Activated T-cell treated with anti-CD3 and anti-CD28 coated beads, Interleukin-2, amount 50 U/mL, for 72 hours (primary cell): ENCODE data around the gene SYTL4. TPM values are rescaled to one million over a fixed set of nuclear protein-coding genes. Genes with fewer than 3 reads are reported as not detected.
"Not testable (repeated sequence)": the region's sequence is repeated elsewhere in the genome, so short reads cannot be mapped to it uniquely, and the experiment has no call there.

Source experiments
- ATAC-seq, 2 donors: fragments of 150-1000 bp; cut with Tn5 transposase; replicated peaks in 1 of 2; 2 replicates each; pipeline ENCODE4 v1.10.0; 2021; ENCODE audit warnings: moderate library complexity in 2 of 2, mild to moderate bottlenecking in 1 of 2
- DNase-seq, 2 donors: peaks; one replicate each; pipeline ENCODE4 v3.0.0; 2021 to 2022; ENCODE audit warnings: mixed read lengths in 1 of 2
- H3K27ac Mint-ChIP-seq: one replicate; pipeline ENCODE4 v1.8.0; 2022; ENCODE audit warnings: mild to moderate bottlenecking, moderate library complexity, mixed read lengths
- H3K27me3 Mint-ChIP-seq: one replicate; pipeline ENCODE4 v1.8.0; 2022; ENCODE audit warnings: low read depth, mixed read lengths
- H3K36me3 Mint-ChIP-seq, 2 donors: one replicate each; pipeline ENCODE4 v1.8.0; 2022; ENCODE audit warnings: mixed read lengths in 2 of 2, mild to moderate bottlenecking in 1 of 2; ENCODE audit not compliant: insufficient read depth in 2 of 2
- H3K4me1 Mint-ChIP-seq: one replicate; pipeline ENCODE4 v1.8.0; 2022; ENCODE audit warnings: low read depth, mixed read lengths
- H3K4me3 Mint-ChIP-seq, 2 donors: one replicate each; pipeline ENCODE4 v1.8.0; 2022; ENCODE audit warnings: mild to moderate bottlenecking in 2 of 2, mixed read lengths in 2 of 2, moderate library complexity in 2 of 2
- H3K9me3 Mint-ChIP-seq, 2 donors: one replicate each; pipeline ENCODE4 v1.8.0; 2022; ENCODE audit warnings: mixed read lengths in 2 of 2
- total RNA-seq, 2 donors: library from RNA; stranded (reverse); gene quantifications; one replicate each; pipeline ENCODE4 v1.2.3, GENCODE V29; 2022

SYTL4 gene
- total RNA-seq, result not detected

DNA sequence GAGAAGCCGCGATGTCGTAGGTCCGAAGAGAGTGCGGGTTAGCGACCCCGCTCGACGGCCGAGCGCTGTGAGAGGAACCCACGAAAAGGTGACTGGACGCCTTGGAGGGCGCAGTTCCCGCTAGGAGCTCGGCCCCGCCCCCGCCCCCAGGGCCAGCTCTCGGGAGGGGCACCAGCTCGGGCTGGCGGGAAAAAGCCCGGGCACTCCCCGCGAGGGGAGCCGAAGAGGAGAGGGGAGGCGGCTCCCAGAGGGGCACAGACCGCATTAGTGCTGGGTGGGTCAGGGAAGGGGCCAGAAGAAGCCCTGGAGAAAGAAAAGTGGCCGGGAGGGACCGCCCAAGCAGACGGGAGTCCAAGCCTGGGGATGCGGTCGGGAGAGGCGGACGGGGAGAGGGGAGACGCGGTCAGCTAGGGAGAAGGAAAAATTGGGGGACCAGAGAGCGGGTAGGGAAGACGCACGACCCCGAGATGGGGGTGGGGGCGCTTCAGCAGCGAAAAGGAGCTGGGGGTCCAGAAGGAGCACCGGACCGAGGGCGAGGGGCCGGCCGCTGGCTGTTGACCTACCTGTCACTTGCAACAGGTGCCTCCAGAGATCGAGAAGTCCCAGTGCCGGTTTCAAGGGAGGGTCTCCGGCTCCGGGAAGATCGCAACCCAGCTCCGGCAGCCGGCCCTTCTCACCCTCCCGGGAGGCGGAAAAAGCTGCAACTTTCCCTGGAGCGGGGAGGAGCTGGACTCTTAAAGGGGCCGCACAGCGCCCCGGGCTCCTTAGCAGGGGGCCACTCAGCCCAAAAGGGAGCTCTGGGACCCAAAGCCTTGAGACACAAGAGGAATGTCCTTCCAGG lies at the start of gene SYTL4:
Gene SYTL4 (minus strand): TSS at position 681 of the 841 bp plus-strand sequence. CDS start 30,084 bp downstream, outside the sequence.
- Mint-ChIP-seq H3K4me3 (peak within 1 kb of the TSS; percentile 27 to 45), H3K9me3 (no peaks in the 10 kb centered on the region), H3K27me3 (peaks cover 73% of the 10 kb centered on the region), H3K27ac (no peak within 1 kb of the TSS), H3K36me3 (no peaks in the 10 kb centered on the region), H3K4me1 (no peaks in the 10 kb centered on the region)
- no peak for DNase-seq
- ATAC-seq, result no peak

DNA sequence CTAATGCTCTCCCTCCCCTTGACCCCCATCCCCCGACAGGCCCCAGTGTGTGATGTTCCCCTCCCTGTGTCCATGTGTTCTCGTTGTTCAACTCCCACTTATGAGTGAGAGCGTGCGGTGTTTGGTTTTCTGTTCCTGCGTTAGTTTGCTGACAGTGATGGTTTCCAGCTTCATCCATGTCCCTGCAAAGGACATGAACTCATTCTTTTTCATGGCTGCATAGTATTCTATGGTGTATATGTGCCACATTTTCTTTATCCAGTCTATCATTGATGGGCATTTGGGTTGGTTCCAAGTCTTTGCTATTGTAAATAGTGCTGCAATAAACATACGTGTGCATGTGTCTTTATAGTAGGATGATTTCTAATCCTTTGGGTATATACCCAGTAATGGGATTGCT lies 37.5 kb upstream of the SYTL4 start:
- H3K27ac Mint-ChIP-seq, H3K4me3 Mint-ChIP-seq, H3K9me3 Mint-ChIP-seq, ATAC-seq, DNase-seq, H3K4me1 Mint-ChIP-seq, H3K36me3 Mint-ChIP-seq: not testable (repeated sequence)
- peaks cover 70% of the 10 kb centered on the region for H3K27me3 Mint-ChIP-seq

DNA sequence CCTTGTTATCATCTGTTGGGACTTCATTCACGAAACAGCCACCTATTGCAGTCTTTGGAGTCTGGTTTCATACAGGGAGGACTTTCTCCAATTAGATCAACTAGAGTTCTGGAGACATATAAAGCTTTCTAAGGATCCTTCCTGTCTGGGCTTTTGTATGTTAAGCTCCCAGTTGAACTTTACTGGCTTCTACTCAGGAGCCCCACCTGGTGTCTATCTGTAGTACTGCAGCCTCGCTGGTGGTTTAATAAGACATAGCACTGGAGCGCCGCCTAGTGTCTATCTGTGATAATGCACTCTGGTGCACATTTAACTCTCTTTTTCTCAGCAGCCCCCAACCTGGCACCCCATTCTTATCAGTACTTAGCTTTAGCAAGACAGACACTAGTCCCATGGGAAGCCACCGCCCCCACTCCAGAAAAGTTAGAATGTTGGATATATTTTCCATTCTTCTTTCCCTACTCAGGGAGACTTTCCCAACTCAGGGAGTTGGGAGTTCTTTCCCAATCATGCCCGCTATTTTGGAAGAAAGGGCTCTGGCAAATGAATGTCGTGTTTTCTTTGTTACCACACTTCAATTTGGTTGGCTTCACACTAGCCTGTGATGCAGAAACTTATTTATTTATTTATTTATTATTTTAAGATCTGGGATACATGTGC lies 36.9 kb upstream of the SYTL4 start:
- peak; percentile 82 to 84 for DNase-seq
- no peak overlapping the region for H3K4me3 Mint-ChIP-seq
- H3K27ac Mint-ChIP-seq, result no peak overlapping the region
- peaks cover 65% of the 10 kb centered on the region for H3K27me3 Mint-ChIP-seq
- H3K4me1 Mint-ChIP-seq, result no peaks in the 10 kb centered on the region
- H3K36me3 Mint-ChIP-seq, result no peaks in the 10 kb centered on the region
- peak in 1 of 2 donors; percentile 32 for ATAC-seq
- H3K9me3 Mint-ChIP-seq, result no peaks in the 10 kb centered on the region

DNA sequence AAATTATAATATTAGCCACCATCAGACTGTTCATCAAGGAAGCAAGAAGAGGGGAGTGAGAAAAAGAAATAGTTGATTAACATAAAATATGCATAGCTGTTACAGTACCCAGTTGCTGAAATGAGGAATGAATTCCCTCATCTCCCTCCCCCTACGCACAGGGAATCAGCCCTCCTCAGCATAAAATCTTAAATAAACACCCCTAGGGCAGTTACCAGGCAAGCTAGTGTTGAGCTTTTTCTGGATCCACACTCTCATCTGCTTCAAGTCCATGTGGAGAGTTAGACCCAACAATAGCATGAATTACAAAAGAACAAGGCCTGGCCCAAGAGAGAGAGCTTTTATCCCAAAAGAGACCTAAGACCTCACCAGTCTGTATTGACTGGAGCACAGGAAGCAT lies 19.0 kb upstream of the SYTL4 start:
- DNase-seq (no peak), ATAC-seq (no peak)
- Mint-ChIP-seq H3K4me3 (no peak overlapping the region), H3K27ac (no peak overlapping the region), H3K9me3 (no peaks in the 10 kb centered on the region), H3K27me3 (peaks cover 80% of the 10 kb centered on the region), H3K36me3 (no peaks in the 10 kb centered on the region), H3K4me1 (no peaks in the 10 kb centered on the region)

DNA sequence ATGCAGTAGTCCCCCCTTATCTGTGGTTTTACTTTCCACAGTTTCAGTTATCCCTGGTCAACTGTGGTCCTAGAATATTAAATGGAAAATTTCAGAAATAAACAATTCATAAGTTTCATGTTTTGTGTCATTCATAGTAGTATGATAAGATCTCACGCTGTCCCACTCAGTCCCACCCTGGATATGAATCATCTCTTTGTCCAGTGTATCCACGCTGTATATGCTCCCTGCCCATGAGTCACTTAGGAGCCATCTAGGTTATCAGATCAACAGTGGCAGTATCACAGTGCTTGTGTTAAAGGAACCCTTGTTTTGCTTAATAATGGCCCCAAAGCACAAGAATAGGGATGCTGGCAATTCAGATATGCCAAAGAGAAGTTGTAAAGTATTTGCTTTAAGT lies 16.2 kb upstream of the SYTL4 start:
- Mint-ChIP-seq H3K27ac (no peak overlapping the region), H3K27me3 (peaks cover 81% of the 10 kb centered on the region), H3K9me3 (no peaks in the 10 kb centered on the region), H3K4me1 (no peaks in the 10 kb centered on the region), H3K36me3 (no peaks in the 10 kb centered on the region), H3K4me3 (no peak overlapping the region)
- DNase-seq, result no peak
- no peak for ATAC-seq

DNA sequence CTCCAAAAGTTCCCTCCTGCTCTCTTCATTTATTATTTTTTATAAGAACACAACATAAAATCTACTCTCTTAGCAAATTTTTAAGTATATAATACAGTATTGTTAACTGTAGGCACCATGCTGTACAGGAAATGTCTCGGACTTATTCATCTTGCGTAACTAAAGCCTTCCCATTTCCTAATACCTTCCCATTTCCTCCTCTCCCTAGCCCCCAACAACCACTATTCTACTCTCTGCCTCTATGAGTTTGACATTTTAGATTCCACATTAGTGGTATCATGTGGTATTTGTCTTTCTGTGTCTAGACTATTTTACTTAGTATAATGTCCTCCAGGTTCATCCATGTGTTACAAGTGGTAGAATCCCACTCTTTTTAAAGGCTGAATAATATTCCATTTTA lies 15.8 kb upstream of the SYTL4 start:
- Mint-ChIP-seq H3K36me3 (no peaks in the 10 kb centered on the region), H3K9me3 (no peaks in the 10 kb centered on the region), H3K4me3 (no peak overlapping the region), H3K4me1 (no peaks in the 10 kb centered on the region), H3K27me3 (peaks cover 77% of the 10 kb centered on the region), H3K27ac (no peak overlapping the region)
- no peak for DNase-seq
- ATAC-seq, result no peak

DNA sequence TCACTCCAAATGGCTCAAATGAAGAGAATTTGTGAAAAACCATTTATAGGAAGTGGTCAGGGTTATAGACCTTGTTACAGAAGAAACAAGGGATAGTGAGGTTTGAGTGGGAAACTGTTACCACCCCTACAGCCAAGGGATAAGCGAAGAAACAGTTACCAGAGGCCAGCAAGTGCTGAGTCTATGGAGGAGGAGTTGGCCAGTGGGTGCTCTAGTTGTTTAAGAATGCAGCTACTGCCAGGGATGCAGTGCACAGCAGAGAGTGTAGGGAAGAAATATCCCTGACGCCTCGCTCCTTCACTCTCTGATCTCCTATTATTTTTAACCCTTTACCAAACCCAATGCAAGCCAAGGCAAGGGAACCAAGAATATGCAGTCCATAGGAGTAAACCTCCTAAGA lies 15.2 kb upstream of the SYTL4 start:
- H3K4me1 Mint-ChIP-seq, result no peaks in the 10 kb centered on the region
- H3K27me3 Mint-ChIP-seq, result peaks cover 71% of the 10 kb centered on the region
- no peaks in the 10 kb centered on the region for H3K36me3 Mint-ChIP-seq
- DNase-seq (no peak), ATAC-seq (no peak)
- no peaks in the 10 kb centered on the region for H3K9me3 Mint-ChIP-seq
- H3K27ac Mint-ChIP-seq, result no peak overlapping the region
- H3K4me3 Mint-ChIP-seq, result no peak overlapping the region

DNA sequence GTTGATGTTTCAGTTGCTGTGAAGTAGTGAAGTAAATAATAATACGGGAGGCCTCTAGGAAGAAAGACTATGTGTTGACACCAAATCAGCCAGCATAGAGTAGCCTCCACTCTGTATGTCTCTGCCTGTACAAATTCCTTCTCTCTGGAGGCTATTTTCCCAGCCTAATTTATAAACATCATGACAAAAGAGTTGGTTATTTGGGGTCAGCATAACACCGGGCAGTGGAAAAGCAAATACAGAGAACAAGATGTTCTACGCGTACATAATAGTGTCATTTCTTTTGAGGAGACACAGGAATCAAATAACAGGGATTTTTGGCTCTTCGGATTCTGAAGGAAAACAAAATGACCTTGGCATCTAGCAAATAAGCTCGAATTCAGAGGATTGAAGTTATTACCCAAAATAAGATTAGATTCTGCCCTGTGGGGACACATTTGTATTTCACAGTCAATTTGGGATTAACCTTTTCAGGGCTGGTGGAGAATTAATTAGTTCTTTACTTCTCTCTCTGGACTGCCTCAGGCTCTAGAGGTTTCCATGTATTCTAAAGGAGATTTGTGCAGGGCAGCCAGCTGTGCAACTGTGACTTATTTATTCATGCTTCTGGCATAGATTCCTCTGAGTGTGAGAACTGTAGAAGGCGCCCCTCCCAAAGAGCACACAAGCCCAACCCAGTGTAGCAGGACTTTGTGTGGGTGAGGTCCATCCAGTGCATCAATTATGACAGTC lies 14.1 kb upstream of the SYTL4 start:
- Mint-ChIP-seq H3K4me3 (no peak overlapping the region), H3K9me3 (no peaks in the 10 kb centered on the region), H3K4me1 (no peaks in the 10 kb centered on the region), H3K27ac (no peak overlapping the region), H3K27me3 (peaks cover 59% of the 10 kb centered on the region), H3K36me3 (no peaks in the 10 kb centered on the region)
- ATAC-seq, result no peak
- DNase-seq, result no peak

DNA sequence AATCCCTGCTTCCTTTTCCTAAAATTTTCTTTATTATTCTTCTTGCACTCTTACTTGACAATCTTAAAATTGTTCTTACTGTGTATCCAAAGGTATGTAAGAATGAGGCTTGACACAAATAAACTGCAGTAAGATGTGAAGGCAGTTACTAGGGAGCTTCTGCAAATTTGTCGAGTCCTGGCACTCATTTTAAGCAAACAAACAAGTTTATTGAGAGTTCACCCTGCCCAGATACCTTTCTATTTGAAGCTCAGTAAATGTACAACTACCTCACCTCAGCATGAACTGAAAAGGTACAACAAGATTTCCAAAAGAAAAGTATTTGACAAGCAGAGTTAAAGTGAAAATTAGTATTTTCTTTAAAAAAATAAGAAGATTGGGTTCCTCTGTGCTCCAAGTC lies 13.3 kb upstream of the SYTL4 start:
- DNase-seq (no peak), ATAC-seq (no peak)
- Mint-ChIP-seq H3K27me3 (peaks cover 52% of the 10 kb centered on the region), H3K9me3 (no peaks in the 10 kb centered on the region), H3K27ac (no peak overlapping the region), H3K4me3 (no peak overlapping the region), H3K36me3 (no peaks in the 10 kb centered on the region), H3K4me1 (no peaks in the 10 kb centered on the region)

DNA sequence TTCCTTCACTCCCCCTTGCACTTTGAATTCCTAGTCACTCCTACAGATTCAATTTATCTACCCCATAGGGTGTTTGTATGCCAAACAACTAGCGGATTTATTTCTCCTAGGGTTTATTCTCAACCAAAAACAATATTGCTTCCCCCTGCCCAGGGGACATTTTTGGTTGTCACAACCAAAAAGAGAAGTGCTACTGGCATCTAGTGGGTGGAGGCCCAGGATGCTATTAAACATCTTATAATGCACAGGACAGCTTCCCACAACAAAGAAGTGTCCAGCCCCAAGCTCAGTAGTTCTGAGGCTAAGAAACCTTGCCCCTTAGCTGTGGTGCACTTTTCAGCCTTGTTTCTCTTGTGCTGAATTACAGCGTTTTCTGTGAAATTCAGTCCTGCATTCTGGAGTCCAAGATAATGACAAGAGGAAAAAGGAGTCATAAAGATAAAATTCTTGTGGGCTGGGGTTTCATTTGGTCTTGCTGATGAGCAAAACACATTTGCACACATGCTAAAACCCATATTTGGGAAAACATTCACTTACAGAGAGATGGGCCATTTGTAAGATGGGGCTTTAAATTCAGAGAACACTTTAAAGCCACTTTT lies 11.2 kb upstream of the SYTL4 start:
- Mint-ChIP-seq H3K4me1 (no peaks in the 10 kb centered on the region), H3K27me3 (peaks cover 38% of the 10 kb centered on the region), H3K27ac (no peak overlapping the region), H3K4me3 (no peak overlapping the region), H3K36me3 (no peaks in the 10 kb centered on the region), H3K9me3 (no peaks in the 10 kb centered on the region)
- ATAC-seq, result no peak
- no peak for DNase-seq

DNA sequence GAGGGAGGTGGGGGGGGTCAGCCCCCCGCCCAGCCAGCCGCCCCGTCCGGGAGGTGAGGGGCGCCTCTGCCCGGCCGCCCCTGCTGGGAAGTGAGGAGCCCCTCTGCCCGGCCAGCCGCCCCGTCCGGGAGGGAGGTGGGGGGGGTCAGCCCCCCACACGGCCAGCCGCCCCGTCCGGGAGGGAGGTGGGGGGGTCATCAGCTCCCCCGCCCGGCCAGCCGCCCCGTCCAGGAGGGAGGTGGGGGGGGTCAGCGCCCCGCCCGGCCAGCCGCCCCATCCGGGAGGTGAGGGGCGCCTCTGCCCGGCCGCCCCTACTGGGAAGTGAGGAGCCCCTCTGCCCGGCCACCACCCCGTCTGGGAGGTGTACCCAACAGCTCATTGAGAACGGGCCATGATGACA lies 7.9 kb downstream of the SYTL4 start:
- H3K4me3 Mint-ChIP-seq, DNase-seq, H3K9me3 Mint-ChIP-seq, H3K4me1 Mint-ChIP-seq, H3K27ac Mint-ChIP-seq, ATAC-seq, H3K36me3 Mint-ChIP-seq: not testable (repeated sequence)
- H3K27me3 Mint-ChIP-seq, result peaks cover 60% of the 10 kb centered on the region

DNA sequence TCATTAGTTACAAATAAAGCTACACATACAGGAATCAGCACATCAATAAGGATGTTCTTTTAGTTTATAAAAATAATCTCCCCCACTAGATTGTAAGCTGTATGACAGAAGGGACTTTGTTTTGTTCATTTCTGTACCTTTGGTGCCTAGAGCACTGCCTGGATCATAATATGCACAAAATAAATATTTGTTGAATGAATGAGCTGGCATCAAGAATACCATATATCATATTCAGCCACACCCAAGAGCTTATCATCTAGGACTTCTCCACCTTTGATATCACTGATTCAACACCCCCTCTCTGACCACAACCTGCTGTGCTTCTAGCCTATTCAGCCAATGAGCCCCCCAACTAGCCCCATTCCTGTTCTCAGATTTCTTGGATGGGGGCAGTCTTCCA lies 10.6 kb downstream of the SYTL4 start:
- H3K36me3 Mint-ChIP-seq, result no peaks in the 10 kb centered on the region
- no peaks in the 10 kb centered on the region for H3K9me3 Mint-ChIP-seq
- no peak for DNase-seq
- H3K27me3 Mint-ChIP-seq, result peaks cover 40% of the 10 kb centered on the region
- no peak overlapping the region for H3K27ac Mint-ChIP-seq
- H3K4me3 Mint-ChIP-seq, result no peak overlapping the region
- ATAC-seq, result no peak
- no peaks in the 10 kb centered on the region for H3K4me1 Mint-ChIP-seq

DNA sequence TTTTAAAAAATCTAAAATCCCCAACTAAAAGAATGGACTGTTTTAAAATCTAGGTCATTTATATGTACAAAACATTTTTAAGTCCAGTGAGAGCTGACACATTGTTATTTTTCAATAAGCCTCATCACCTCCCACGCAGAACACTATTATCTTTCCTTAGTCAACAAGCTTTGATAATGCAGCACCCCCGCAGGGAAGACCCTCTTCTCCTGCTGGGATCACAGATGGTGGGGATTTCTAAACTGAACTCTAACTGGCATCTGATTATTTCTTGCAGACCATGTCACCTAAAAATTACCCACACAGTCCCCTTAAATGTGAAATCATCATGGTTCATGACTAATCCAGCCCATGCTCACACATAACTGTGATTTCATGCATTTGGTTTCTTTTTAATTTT lies 11.6 kb downstream of the SYTL4 start:
- Mint-ChIP-seq H3K9me3 (no peaks in the 10 kb centered on the region), H3K27ac (no peak overlapping the region), H3K36me3 (no peaks in the 10 kb centered on the region), H3K4me3 (no peak overlapping the region), H3K27me3 (peaks cover 35% of the 10 kb centered on the region), H3K4me1 (no peaks in the 10 kb centered on the region)
- no peak for ATAC-seq
- DNase-seq, result no peak
